ENCODE data around the gene ADAM10.

- TF ChIP-seq CTCF (conservative IDR thresholded peaks at IDR 0.05) (no peak), EZH2 (IDR thresholded peaks at IDR 0.05; ENCODE audit: low read depth) (no peak)
Measured at GRCh38 chr15:58639992-58640391, 109.5 kb downstream of the ADAM10 start.

All from PC-9 (cell line).